Sigmoid colon (tissue), 4 donors: ENCODE measurements around the gene PLEKHN1.

ENCODE experiments used
- CTCF ChIP-seq, 4 experiments: fragments of 450-650 bp in 3 of 4; fragments of 200-600 bp in 1 of 4; IDR thresholded peaks; one replicate each; pipeline ENCODE4 v1.5.1; 2016 to 2019; ENCODE audit warnings: antibody characterized with exemption in 4 of 4, mild to moderate bottlenecking in 3 of 4, moderate library complexity in 2 of 4
- EP300 ChIP-seq, 4 donors: sonication (generic); formaldehyde crosslinking; IDR thresholded peaks; one replicate each; pipeline ENCODE4 v1.6.1; 2017; ENCODE audit warnings: antibody characterized with exemption in 4 of 4
- POLR2A ChIP-seq, 2 donors: fragments of 450-650 bp; IDR thresholded peaks; one replicate each; pipeline ENCODE4 v1.6.1; 2016; ENCODE audit warnings: antibody characterized with exemption in 2 of 2, mild to moderate bottlenecking in 2 of 2, moderate library complexity in 2 of 2

GRCh38 chr1:947958-948357 lies 18.3 kb upstream of the PLEKHN1 start:
- TF ChIP-seq CTCF (IDR thresholded peaks at IDR 0.05) (no peak), POLR2A (IDR thresholded peaks at IDR 0.05) (no peak), EP300 (IDR thresholded peaks at IDR 0.05) (no peak)
